HepG2 (cell line): ENCODE measurements around the gene CABLES1. TPM values are rescaled to one million over a fixed set of nuclear protein-coding genes. Genes with fewer than 3 reads are reported as not detected.
A peak's percentile ranks its signal among the peaks of the same experiment; 100 is the strongest.

Source experiments
- ATAC-seq: fragments of 200-7000 bp; cut with Tn5 transposase; 3 replicates; pipeline ENCODE4 v1.9.1; 2020; ENCODE audit warnings: mild to moderate bottlenecking, moderate library complexity
- BruUV-seq: library from RNA; stranded (reverse); fragments of 400-500 nt; replicated peaks from 2 replicates; lab custom pipeline; 2021; lab: Mats Ljungman, UMichigan
- CTCF ChIA-PET: fragments of 300-600 bp; formaldehyde crosslinking; extraction: SDS; loops from one replicate; lab custom pipeline; 2021; ENCODE audit warnings: low total read pairs, inconsistent platforms, low intra/inter-chr PET ratio; lab: Yijun Ruan, JAX
- POLR2A ChIA-PET: fragments of 350-600 bp; sonication (Branson Sonifier 250); formaldehyde crosslinking; loops from one replicate; lab custom pipeline; 2020; ENCODE audit warnings: antibody characterized with exemption, inconsistent platforms; lab: Yijun Ruan, JAX
- DNase-seq: peaks from one replicate; pipeline ENCODE4 v3.0.0-alpha.2; 2015; ENCODE audit warnings: low spot score
- FAIRE-seq: peaks from 3 replicates; lab custom pipeline; 2011; peaks lifted over from hg19 to GRCh38; lab: Jason Lieb, UNC
- H2AFZ ChIP-seq: one replicate; pipeline ENCODE4 v1.6.1; 2011; ENCODE audit warnings: low read length, inconsistent platforms
- H3K27ac ChIP-seq: fragments of 300-600 bp; 3 replicates; pipeline ENCODE4 v1.8.0; 2011; ENCODE audit warnings: mixed run types, mild to moderate bottlenecking, mixed read lengths, low read length, inconsistent platforms; ENCODE audit not compliant: insufficient read depth; ENCODE audit errors: extremely low read length
- H3K27me3 ChIP-seq, 2 experiments: fragments of 200-600 bp in 1 of 2; 2 replicates in 1 of 2; 3 replicates in 1 of 2; pipeline versions ENCODE4 v1.6.0 to v1.8.0; 2011; ENCODE audit warnings: low read length in 2 of 2, mild to moderate bottlenecking in 2 of 2, moderate library complexity in 2 of 2, inconsistent platforms in 1 of 2; ENCODE audit not compliant: insufficient read depth in 2 of 2, control insufficient read depth in 1 of 2
- H3K36me3 ChIP-seq, 2 experiments: fragments of 200-600 bp in 1 of 2; replicated peaks in 1 of 2; 2 replicates in 1 of 2; 3 replicates in 1 of 2; pipeline versions ENCODE4 v1.5.1 to v1.8.0; 2011; ENCODE audit warnings: low read length in 2 of 2, inconsistent platforms in 1 of 2; ENCODE audit not compliant: insufficient read depth in 2 of 2, control insufficient read depth in 1 of 2
- H3K4me1 ChIP-seq: 2 replicates; pipeline ENCODE4 v1.5.1; 2012; ENCODE audit warnings: low read length, inconsistent platforms; ENCODE audit not compliant: insufficient read depth
- H3K4me2 ChIP-seq: 2 replicates; pipeline ENCODE4 v1.6.0; 2011; ENCODE audit warnings: low read depth, low read length, inconsistent platforms
- H3K4me3 ChIP-seq, 3 experiments: fragments of 200-600 bp in 1 of 3; sonication (generic), shearing (Covaris generic) in 1 of 3; replicated peaks in 1 of 3; 2 replicates each; pipeline ENCODE4 v1.5.1; 2011 to 2016; ENCODE audit warnings: low read length in 3 of 3, inconsistent platforms in 2 of 3, low read depth in 2 of 3, mild to moderate bottlenecking in 2 of 3, control low read depth in 1 of 3, mixed read lengths in 1 of 3; ENCODE audit not compliant: insufficient read depth in 1 of 3
- H3K79me2 ChIP-seq: one replicate; pipeline ENCODE4 v1.6.1; 2011; ENCODE audit warnings: low read length, inconsistent platforms; ENCODE audit not compliant: insufficient read depth
- H3K9ac ChIP-seq: 2 replicates; pipeline ENCODE4 v1.6.0; 2011; ENCODE audit warnings: mild to moderate bottlenecking, low read depth, low read length, inconsistent platforms; ENCODE audit not compliant: insufficient read depth
- H3K9me3 ChIP-seq: 2 replicates; pipeline ENCODE4 v1.5.1; 2012; ENCODE audit warnings: mild to moderate bottlenecking, low read length
- H4K20me1 ChIP-seq: 2 replicates; pipeline ENCODE4 v1.6.0; 2011; ENCODE audit warnings: inconsistent platforms, mild to moderate bottlenecking, low read length, moderate library complexity; ENCODE audit not compliant: insufficient read depth
- ZNF264 ChIP-seq: sonication (generic); formaldehyde crosslinking; IDR thresholded peaks from 2 replicates; pipeline ENCODE4 v1.4.0; 2020; ENCODE audit warnings: missing genetic modification reagents
- ZNF335 ChIP-seq: sonication (generic); formaldehyde crosslinking; IDR thresholded peaks from 2 replicates; pipeline ENCODE4 v1.4.0; 2020; ENCODE audit warnings: missing genetic modification reagents
- ZNF33B ChIP-seq: sonication (generic); formaldehyde crosslinking; IDR thresholded peaks from 2 replicates; pipeline ENCODE4 v1.5.1; 2020; ENCODE audit warnings: mild to moderate bottlenecking, missing genetic modification reagents
- ZNF7 ChIP-seq: IDR thresholded peaks from 2 replicates; pipeline ENCODE4 v1.6.1; 2016; ENCODE audit warnings: missing biosample characterization, missing genetic modification reagents
- ZNF710 ChIP-seq: sonication (generic); formaldehyde crosslinking; IDR thresholded peaks from 2 replicates; pipeline ENCODE4 v1.5.0; 2020; ENCODE audit warnings: mild to moderate bottlenecking, missing genetic modification reagents, borderline replicate concordance
- WGBS: methylation state at CpG from one replicate; pipeline ENCODE4 v1.1.6; 2017; ENCODE audit warnings: low lambda C conversion rate; 5-methylcytosine and 5-hydroxymethylcytosine counted together
- in situ Hi-C: cut with HindIII; loops from 2 replicates; pipeline ENCODE4 v1.10.0; 2017; ENCODE audit warnings: low pct_unique_long_range_greater_than_20kb; ENCODE audit not compliant: extremely low pct_ligation_motif_present
- intact Hi-C: fragments of 100-400 bp; cut with micrococcal nuclease; formaldehyde crosslinking; loops from one replicate; pipeline ENCODE4 v1.10.0; 2022; ENCODE audit not compliant: unreplicated experiment
- polyA plus RNA-seq, 8 experiments: library from polyadenylated mRNA; depleted of rRNA in 3 of 8; stranded (reverse) in 7 of 8; unstranded in 1 of 8; fragments of >200 nt; fragmentation: Illumina TruSeq in 4 of 8; extraction: Trizol in 4 of 8; gene quantifications; 2 replicates each; pipeline versions ENCODE4 v1.2.1 to v1.2.3, GENCODE V29; 2011 to 2016; ENCODE audit warnings: low read depth in 4 of 8, missing spikeins in 1 of 8, mixed read lengths in 1 of 8; ENCODE audit not compliant: insufficient read depth in 1 of 8
- total RNA-seq, 5 experiments: library from RNA; depleted of rRNA; stranded (reverse); fragments of >200 nt; fragmentation: Illumina TruSeq; extraction: Trizol; gene quantifications; 2 replicates each; pipeline ENCODE4 v1.2.3, GENCODE V29; 2016; ENCODE audit warnings: low read depth in 1 of 5
- TF ChIP-seq, protein P1 (sequence below): sonication (generic); formaldehyde crosslinking; IDR thresholded peaks from 2 replicates; pipeline ENCODE4 v1.9.0; 2022; ENCODE audit warnings: low read depth, missing genetic modification reagents
- TF ChIP-seq, protein P2 (sequence below): sonication (generic); formaldehyde crosslinking; IDR thresholded peaks from 2 replicates; pipeline ENCODE4 v1.4.0; 2020; ENCODE audit warnings: missing genetic modification reagents

The CABLES1 gene
- total and polyA plus RNA-seq, 2 of the 13 experiments (the other 11 are each of a cell fraction or from before 2014, with no cell fraction given), result 14.7 to 25.8 TPM

DNA sequence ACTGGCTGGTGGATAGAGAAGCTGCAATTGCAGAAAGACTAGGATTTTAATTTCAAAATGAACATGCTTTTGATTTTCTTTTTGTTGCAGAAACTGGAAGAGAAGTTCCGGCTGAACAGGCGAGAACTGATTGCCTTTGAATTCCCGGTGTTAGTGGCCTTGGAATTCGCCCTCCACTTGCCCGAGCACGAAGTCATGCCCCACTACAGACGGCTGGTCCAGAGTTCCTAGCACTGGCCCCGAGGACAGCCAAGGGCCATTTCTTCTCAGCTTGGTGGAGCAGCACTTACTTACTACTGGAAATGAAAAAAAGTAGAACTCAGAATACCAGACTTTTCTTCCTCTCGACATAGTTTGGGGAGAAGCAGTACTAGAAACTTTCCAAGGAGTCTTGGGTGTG lies 121.9 kb downstream of the CABLES1 start (continued):
- TF ChIP-seq ZNF710 (CRISPR knock-in tag), result no peak
- TF ChIP-seq ZNF335 (CRISPR knock-in tag), result no peak
- TF ChIP-seq ZNF7 (CRISPR knock-in tag), result no peak
- TF ChIP-seq ZNF264, result no peak

- Histone ChIP-seq H3K4me3 (no peak overlapping the region), H3K36me3 (peaks cover 7 to 46% of the 10 kb centered on the region in 2 experiments; a peak in 4 of 5 replicates), H3K9ac (no peak overlapping the region), H3K4me1 (peaks cover 63% of the 10 kb centered on the region), H3K4me2 (no peak overlapping the region), H3K79me2 (no peaks in the 10 kb centered on the region), H3K27ac (peak overlapping the region; percentile 53), H2AFZ (no peak overlapping the region), H3K9me3 (no peaks in the 10 kb centered on the region), H4K20me1 (no peaks in the 10 kb centered on the region), H3K27me3 (no peaks in the 10 kb centered on the region)
- intact Hi-C loops (no loop called here), in situ Hi-C loops (no loop called here)
- ATAC-seq (no peak), FAIRE-seq (no peak), DNase-seq (no peak)
- TSS peak; percentile 27 for BruUV-seq
- TF ChIP-seq, protein P1, sequence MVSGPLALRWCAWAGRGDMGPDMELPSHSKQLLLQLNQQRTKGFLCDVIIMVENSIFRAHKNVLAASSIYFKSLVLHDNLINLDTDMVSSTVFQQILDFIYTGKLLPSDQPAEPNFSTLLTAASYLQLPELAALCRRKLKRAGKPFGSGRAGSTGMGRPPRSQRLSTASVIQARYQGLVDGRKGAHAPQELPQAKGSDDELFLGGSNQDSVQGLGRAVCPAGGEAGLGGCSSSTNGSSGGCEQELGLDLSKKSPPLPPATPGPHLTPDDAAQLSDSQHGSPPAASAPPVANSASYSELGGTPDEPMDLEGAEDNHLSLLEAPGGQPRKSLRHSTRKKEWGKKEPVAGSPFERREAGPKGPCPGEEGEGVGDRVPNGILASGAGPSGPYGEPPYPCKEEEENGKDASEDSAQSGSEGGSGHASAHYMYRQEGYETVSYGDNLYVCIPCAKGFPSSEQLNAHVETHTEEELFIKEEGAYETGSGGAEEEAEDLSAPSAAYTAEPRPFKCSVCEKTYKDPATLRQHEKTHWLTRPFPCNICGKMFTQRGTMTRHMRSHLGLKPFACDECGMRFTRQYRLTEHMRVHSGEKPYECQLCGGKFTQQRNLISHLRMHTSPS (CRISPR knock-in tag), result no peak
- TF ChIP-seq, protein P2, sequence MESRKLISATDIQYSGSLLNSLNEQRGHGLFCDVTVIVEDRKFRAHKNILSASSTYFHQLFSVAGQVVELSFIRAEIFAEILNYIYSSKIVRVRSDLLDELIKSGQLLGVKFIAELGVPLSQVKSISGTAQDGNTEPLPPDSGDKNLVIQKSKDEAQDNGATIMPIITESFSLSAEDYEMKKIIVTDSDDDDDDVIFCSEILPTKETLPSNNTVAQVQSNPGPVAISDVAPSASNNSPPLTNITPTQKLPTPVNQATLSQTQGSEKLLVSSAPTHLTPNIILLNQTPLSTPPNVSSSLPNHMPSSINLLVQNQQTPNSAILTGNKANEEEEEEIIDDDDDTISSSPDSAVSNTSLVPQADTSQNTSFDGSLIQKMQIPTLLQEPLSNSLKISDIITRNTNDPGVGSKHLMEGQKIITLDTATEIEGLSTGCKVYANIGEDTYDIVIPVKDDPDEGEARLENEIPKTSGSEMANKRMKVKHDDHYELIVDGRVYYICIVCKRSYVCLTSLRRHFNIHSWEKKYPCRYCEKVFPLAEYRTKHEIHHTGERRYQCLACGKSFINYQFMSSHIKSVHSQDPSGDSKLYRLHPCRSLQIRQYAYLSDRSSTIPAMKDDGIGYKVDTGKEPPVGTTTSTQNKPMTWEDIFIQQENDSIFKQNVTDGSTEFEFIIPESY (CRISPR knock-in tag), result peak; percentile 40; the same call in 1 of the 2 replicates
- TF ChIP-seq ZNF33B (CRISPR knock-in tag), result no peak
- ChIA-PET CTCF (no interaction called here), POLR2A (interaction anchor here (1.2 kb wide), 1 partner anchor 116 kb away, joined by 3 read pairs; no protein-coding TSS in a partner anchor)
- WGBS, result 96% methylated on average over 25 of the region's 25 CpGs
These were observed 122.6 kb downstream of the CABLES1 start for GRCh38 chr18:23257686-23258565.
